GM23338 (cell line): ENCODE results near the gene RNF157. TPM values are rescaled to one million over a fixed set of nuclear protein-coding genes. Genes with fewer than 3 reads are reported as not detected.

Experiments
- ATAC-seq: fragments of 200-7000 bp; cut with Tn5 transposase; 3 replicates; pipeline ENCODE4 v1.9.1; 2020
- DNase-seq: peaks from one replicate; pipeline ENCODE4 v3.0.0-alpha.2; 2015; ENCODE audit warnings: low spot score
- H2AFZ ChIP-seq: fragments of 200-600 bp; sonication (generic); 2 replicates; pipeline ENCODE4 v1.8.0; 2016; ENCODE audit warnings: antibody characterized with exemption, mild to moderate bottlenecking, moderate library complexity
- H3F3A ChIP-seq: fragments of 200-600 bp; sonication (generic); replicated peaks from 2 replicates; pipeline ENCODE4 v1.8.0; 2017; ENCODE audit warnings: antibody characterized with exemption, mixed run types, low read depth
- H3K27ac ChIP-seq: fragments of 200-600 bp; sonication (generic); 2 replicates; pipeline ENCODE4 v1.6.1; 2016; ENCODE audit warnings: low read depth
- H3K27me3 ChIP-seq: fragments of 200-600 bp; sonication (generic); 2 replicates; pipeline ENCODE4 v1.8.0; 2016; ENCODE audit warnings: mild to moderate bottlenecking, mixed run types, moderate library complexity; ENCODE audit not compliant: insufficient read depth
- H3K36me3 ChIP-seq: fragments of 200-600 bp; sonication (generic); 2 replicates; pipeline ENCODE4 v1.8.0; 2016; ENCODE audit warnings: mild to moderate bottlenecking; ENCODE audit not compliant: insufficient read depth
- H3K4me1 ChIP-seq: fragments of 200-600 bp; sonication (generic); 2 replicates; pipeline ENCODE4 v1.8.0; 2016; ENCODE audit warnings: mild to moderate bottlenecking, moderate library complexity; ENCODE audit not compliant: insufficient read depth
- H3K4me2 ChIP-seq: fragments of 200-600 bp; sonication (generic); 2 replicates; pipeline ENCODE4 v1.7.1; 2017; ENCODE audit warnings: mixed run types
- H3K4me3 ChIP-seq: fragments of 200-600 bp; sonication (generic); 2 replicates; pipeline ENCODE4 v1.6.1; 2016; ENCODE audit warnings: mixed run types
- H3K79me2 ChIP-seq: fragments of 200-600 bp; sonication (generic); replicated peaks from 2 replicates; pipeline ENCODE4 v1.8.0; 2017; ENCODE audit warnings: mild to moderate bottlenecking; ENCODE audit not compliant: insufficient read depth
- H3K9me2 ChIP-seq: fragments of 200-600 bp; sonication (generic); 2 replicates; pipeline ENCODE4 v1.8.0; 2017; ENCODE audit not compliant: insufficient read depth
- H4K20me1 ChIP-seq: fragments of 200-600 bp; sonication (generic); replicated peaks from 2 replicates; pipeline ENCODE4 v1.8.0; 2017; ENCODE audit warnings: mild to moderate bottlenecking; ENCODE audit not compliant: insufficient read depth
- H3K27ac Mint-ChIP-seq: 2 replicates; pipeline ENCODE4 v1.8.0; 2020; ENCODE audit warnings: inconsistent platforms, mild to moderate bottlenecking, moderate library complexity, mixed read lengths
- H3K27me3 Mint-ChIP-seq: 3 replicates; pipeline ENCODE4 v1.8.0; 2022; ENCODE audit warnings: low read depth, mild to moderate bottlenecking, moderate library complexity, mixed read lengths, inconsistent platforms; ENCODE audit not compliant: insufficient read depth, poor library complexity
- H3K36me3 Mint-ChIP-seq: 3 replicates; pipeline ENCODE4 v1.8.0; 2021; ENCODE audit warnings: low read depth, mild to moderate bottlenecking, inconsistent platforms, moderate library complexity, mixed read lengths
- H3K4me1 Mint-ChIP-seq: 3 replicates; pipeline ENCODE4 v1.8.0; 2020; ENCODE audit warnings: mild to moderate bottlenecking, inconsistent platforms, mixed read lengths
- H3K4me3 Mint-ChIP-seq: 3 replicates; pipeline ENCODE4 v1.8.0; 2021; ENCODE audit warnings: moderate library complexity, mild to moderate bottlenecking, inconsistent platforms, mixed read lengths
- H3K9me3 Mint-ChIP-seq: 3 replicates; pipeline ENCODE4 v1.8.0; 2020; ENCODE audit warnings: moderate library complexity, mild to moderate bottlenecking, inconsistent platforms, mixed read lengths
- CREB1 ChIP-seq: fragments of 250-450 bp; sonication (Bioruptor Pico); IDR thresholded peaks from 2 replicates; pipeline ENCODE4 v1.5.0; 2020; ENCODE audit warnings: low read depth, mild to moderate bottlenecking, moderate library complexity
- ETS1 ChIP-seq: IDR thresholded peaks from 2 replicates; pipeline ENCODE4 v1.6.1; 2016; ENCODE audit warnings: antibody characterized with exemption
- EZH2 ChIP-seq: fragments of 200-600 bp; sonication (generic); IDR thresholded peaks from one replicate; pipeline ENCODE4 v1.8.0; 2017; ENCODE audit warnings: antibody characterized with exemption, mild to moderate bottlenecking, low read depth; ENCODE audit not compliant: unreplicated experiment
- EZH2phosphoT487 ChIP-seq: fragments of 200-600 bp; sonication (generic); IDR thresholded peaks from one replicate; pipeline ENCODE4 v1.8.1; 2018; ENCODE audit warnings: antibody characterized with exemption; ENCODE audit not compliant: unreplicated experiment
- JUNB ChIP-seq: IDR thresholded peaks from one replicate; pipeline ENCODE4 v1.6.1; 2016; ENCODE audit warnings: antibody characterized with exemption; ENCODE audit not compliant: unreplicated experiment
- POLR2AphosphoS5 ChIP-seq: IDR thresholded peaks from 2 replicates; pipeline ENCODE4 v1.6.1; 2016; ENCODE audit warnings: antibody characterized with exemption, low read depth
- STAT1 ChIP-seq: IDR thresholded peaks from one replicate; pipeline ENCODE4 v1.6.1; 2016; ENCODE audit warnings: antibody characterized with exemption; ENCODE audit not compliant: unreplicated experiment
- ZNF114 ChIP-seq: fragments of 250-450 bp; sonication (Bioruptor Pico); IDR thresholded peaks from 2 replicates; pipeline ENCODE4 v1.5.0; 2020; ENCODE audit warnings: mild to moderate bottlenecking, moderate library complexity
- ZNF462 ChIP-seq: fragments of 250-450 bp; sonication (Bioruptor Pico); IDR thresholded peaks from 2 replicates; pipeline ENCODE4 v1.5.0; 2020; ENCODE audit warnings: mild to moderate bottlenecking, moderate library complexity
- polyA plus RNA-seq: library from polyadenylated mRNA; unstranded; fragments of >200 nt; fragmentation: Nextera tagmentation; extraction: Ambion mirVana; gene quantifications from 2 replicates; pipeline ENCODE4 v1.2.1, GENCODE V29; 2016
- total RNA-seq: library from RNA; depleted of rRNA; stranded (reverse); fragments of >200 nt; shearing (Covaris generic); gene quantifications from 2 replicates; pipeline ENCODE4 v1.2.3, GENCODE V29; 2014
- TF ChIP-seq, protein P1 (sequence below): IDR thresholded peaks from one replicate; pipeline ENCODE4 v1.6.1; 2018; ENCODE audit warnings: antibody characterized with exemption; ENCODE audit not compliant: unreplicated experiment
- TF ChIP-seq, protein P2 (sequence below), 2 experiments: fragments of 200-600 bp in 1 of 2; sonication (generic) in 1 of 2; conservative IDR thresholded peaks; 2 replicates each; pipeline versions ENCODE4 v1.5.1 to v1.6.1; 2016 to 2017; ENCODE audit warnings: antibody characterized with exemption in 2 of 2, low read depth in 2 of 2, mild to moderate bottlenecking in 2 of 2, moderate library complexity in 1 of 2

Gene RNF157
- total and polyA plus RNA-seq, 2 experiments from 2014 or later: 7.8 to 11.7 TPM

GRCh38 chr17:76270770-76271668, 30.7 kb upstream of the RNF157 start (continued):
- no peak for TF ChIP-seq STAT1

DNA sequence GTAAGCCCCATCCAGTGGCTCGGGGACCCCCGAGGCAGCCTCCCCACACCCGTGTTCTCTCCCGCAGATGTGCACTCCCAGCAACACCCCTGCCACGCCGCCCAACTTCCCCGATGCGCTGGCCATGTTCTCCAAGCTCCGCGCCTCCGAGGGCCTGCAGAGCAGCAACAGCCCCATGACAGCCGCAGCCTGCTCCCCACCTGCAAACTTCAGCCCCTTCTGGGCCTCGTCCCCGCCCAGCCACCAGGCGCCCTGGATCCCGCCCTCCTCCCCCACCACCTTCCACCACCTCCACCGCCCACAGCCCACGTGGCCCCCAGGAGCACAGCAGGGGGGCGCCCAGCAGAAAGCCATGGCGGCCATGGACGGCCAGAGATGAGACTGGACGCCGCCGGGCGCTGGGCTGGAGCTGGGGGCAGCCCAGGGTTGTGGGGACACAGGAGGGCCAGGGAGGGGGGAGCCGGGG, 29.9 kb upstream of the RNF157 start:
- no peak overlapping the region for H3K27ac Mint-ChIP-seq
- H3K27me3 Mint-ChIP-seq: peaks cover 22% of the 10 kb centered on the region
- peaks cover 3% of the 10 kb centered on the region; the same call in 1 of the 2 replicates for H3F3A ChIP-seq
- no peaks in the 10 kb centered on the region for H3K36me3 ChIP-seq
- peaks cover 50% of the 10 kb centered on the region for H3K4me1 Mint-ChIP-seq
- H3K27ac ChIP-seq: no peak overlapping the region
- no peak overlapping the region for H3K4me3 ChIP-seq
- DNase-seq (no peak), ATAC-seq (no peak)
- H3K9me2 ChIP-seq: no peaks in the 10 kb centered on the region
- H3K9me3 Mint-ChIP-seq: no peaks in the 10 kb centered on the region
- no peak overlapping the region for H2AFZ ChIP-seq
- H3K4me3 Mint-ChIP-seq: no peak overlapping the region
- peaks cover 11% of the 10 kb centered on the region; the same call in 2 of the 3 replicates for H3K36me3 Mint-ChIP-seq
- no peaks in the 10 kb centered on the region for H4K20me1 ChIP-seq
- peaks cover 27% of the 10 kb centered on the region for H3K4me1 ChIP-seq
- peaks cover 21% of the 10 kb centered on the region for H3K79me2 ChIP-seq
- H3K4me2 ChIP-seq: no peak overlapping the region
- no peaks in the 10 kb centered on the region for H3K27me3 ChIP-seq
- TF ChIP-seq JUNB (no peak), CREB1 (CRISPR knock-in tag) (no peak), ZNF462 (no peak), EZH2 (no peak), EZH2phosphoT487 (no peak), POLR2AphosphoS5 (no peak), ETS1 (no peak), ZNF114 (no peak), STAT1 (no peak)
- TF ChIP-seq, protein P1, sequence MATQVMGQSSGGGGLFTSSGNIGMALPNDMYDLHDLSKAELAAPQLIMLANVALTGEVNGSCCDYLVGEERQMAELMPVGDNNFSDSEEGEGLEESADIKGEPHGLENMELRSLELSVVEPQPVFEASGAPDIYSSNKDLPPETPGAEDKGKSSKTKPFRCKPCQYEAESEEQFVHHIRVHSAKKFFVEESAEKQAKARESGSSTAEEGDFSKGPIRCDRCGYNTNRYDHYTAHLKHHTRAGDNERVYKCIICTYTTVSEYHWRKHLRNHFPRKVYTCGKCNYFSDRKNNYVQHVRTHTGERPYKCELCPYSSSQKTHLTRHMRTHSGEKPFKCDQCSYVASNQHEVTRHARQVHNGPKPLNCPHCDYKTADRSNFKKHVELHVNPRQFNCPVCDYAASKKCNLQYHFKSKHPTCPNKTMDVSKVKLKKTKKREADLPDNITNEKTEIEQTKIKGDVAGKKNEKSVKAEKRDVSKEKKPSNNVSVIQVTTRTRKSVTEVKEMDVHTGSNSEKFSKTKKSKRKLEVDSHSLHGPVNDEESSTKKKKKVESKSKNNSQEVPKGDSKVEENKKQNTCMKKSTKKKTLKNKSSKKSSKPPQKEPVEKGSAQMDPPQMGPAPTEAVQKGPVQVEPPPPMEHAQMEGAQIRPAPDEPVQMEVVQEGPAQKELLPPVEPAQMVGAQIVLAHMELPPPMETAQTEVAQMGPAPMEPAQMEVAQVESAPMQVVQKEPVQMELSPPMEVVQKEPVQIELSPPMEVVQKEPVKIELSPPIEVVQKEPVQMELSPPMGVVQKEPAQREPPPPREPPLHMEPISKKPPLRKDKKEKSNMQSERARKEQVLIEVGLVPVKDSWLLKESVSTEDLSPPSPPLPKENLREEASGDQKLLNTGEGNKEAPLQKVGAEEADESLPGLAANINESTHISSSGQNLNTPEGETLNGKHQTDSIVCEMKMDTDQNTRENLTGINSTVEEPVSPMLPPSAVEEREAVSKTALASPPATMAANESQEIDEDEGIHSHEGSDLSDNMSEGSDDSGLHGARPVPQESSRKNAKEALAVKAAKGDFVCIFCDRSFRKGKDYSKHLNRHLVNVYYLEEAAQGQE: no peak
- TF ChIP-seq, protein P2, sequence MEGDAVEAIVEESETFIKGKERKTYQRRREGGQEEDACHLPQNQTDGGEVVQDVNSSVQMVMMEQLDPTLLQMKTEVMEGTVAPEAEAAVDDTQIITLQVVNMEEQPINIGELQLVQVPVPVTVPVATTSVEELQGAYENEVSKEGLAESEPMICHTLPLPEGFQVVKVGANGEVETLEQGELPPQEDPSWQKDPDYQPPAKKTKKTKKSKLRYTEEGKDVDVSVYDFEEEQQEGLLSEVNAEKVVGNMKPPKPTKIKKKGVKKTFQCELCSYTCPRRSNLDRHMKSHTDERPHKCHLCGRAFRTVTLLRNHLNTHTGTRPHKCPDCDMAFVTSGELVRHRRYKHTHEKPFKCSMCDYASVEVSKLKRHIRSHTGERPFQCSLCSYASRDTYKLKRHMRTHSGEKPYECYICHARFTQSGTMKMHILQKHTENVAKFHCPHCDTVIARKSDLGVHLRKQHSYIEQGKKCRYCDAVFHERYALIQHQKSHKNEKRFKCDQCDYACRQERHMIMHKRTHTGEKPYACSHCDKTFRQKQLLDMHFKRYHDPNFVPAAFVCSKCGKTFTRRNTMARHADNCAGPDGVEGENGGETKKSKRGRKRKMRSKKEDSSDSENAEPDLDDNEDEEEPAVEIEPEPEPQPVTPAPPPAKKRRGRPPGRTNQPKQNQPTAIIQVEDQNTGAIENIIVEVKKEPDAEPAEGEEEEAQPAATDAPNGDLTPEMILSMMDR (conservative IDR thresholded peaks at IDR 0.05; ENCODE audit: low read depth in 2 of 2): no peak
